ENCODE data around the gene SLC16A11.

DNA sequence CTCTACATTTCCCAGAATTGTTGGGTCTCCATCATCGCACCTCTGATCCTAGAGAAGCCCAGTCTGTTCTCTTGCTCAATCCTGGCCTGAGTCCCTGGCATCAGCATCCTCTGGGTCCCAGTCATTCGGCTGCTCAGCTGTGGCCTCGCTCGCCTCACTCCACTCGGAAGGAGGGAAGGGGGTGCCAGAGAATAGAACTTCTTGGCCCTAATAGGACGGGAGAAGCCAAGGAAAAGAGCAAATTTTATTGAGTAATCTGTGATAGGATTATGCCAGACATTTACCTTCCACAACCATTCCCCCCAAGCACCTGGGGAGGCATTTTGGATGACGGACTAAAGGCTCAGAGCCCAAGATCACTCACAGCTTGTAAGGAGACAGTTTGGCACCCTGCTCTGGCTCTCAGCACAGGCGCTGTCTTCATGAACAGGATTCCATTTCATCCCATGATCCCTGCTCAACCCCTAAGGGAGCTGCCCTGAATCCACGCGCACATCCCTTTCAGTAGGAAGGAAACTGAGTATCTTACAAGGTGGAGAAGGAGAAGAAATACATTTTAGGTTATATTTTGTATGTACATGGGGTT, 36.7 kb upstream of the SLC16A11 start:
- TF ChIP-seq POLR2A (IDR thresholded peaks at IDR 0.05; ENCODE audit: low read length) (no peak), GATA1 (IDR thresholded peaks at IDR 0.05; ENCODE audit: low read depth, low read length) (no peak)

All from erythroblast (primary cell).